Measurements from ENCODE around the gene HP. TPM values are rescaled to one million over a fixed set of nuclear protein-coding genes. Genes with fewer than 3 reads are reported as not detected.

The HP gene
- total RNA-seq, 3 donors from 2014 or later: 0.38 to 4.6 (median 0.51) TPM

GRCh38 chr16:72060405-72060804, 6.1 kb downstream of the HP start:
- intact Hi-C loops (cut with DNase I, micrococcal nuclease): no loop called here
- no peak for DNase-seq
- no peaks in the 10 kb centered on the region for H3K4me1 ChIP-seq (ENCODE audit: low read depth)

GRCh38 chr16:72061564-72061963, 7.3 kb downstream of the HP start:
- H3K4me1 ChIP-seq (ENCODE audit: low read depth): no peaks in the 10 kb centered on the region
- DNase-seq (no peak), ATAC-seq (no peak)
- no peaks in the 10 kb centered on the region for H3K36me3 ChIP-seq (ENCODE audit: low read depth)
- no peaks in the 10 kb centered on the region for H3K9me3 ChIP-seq
- TF ChIP-seq CTCF (IDR thresholded peaks at IDR 0.05): no peak
- intact Hi-C loops (cut with DNase I, micrococcal nuclease): no loop called here
- no peak overlapping the region for H3K4me3 ChIP-seq

More at GRCh38 chr16:72060405-72060804, 6.1 kb downstream of the HP start:
- H3K36me3 ChIP-seq (ENCODE audit: low read depth): no peaks in the 10 kb centered on the region
- H3K4me3 ChIP-seq: no peak overlapping the region
- no peak for ATAC-seq
- no peak for TF ChIP-seq CTCF (IDR thresholded peaks at IDR 0.05)
- no peaks in the 10 kb centered on the region for H3K9me3 ChIP-seq

- intact Hi-C loops (cut with DNase I, micrococcal nuclease): no loop called here
Measured at GRCh38 chr16:72064361-72064894, 10.1 kb downstream of the HP start.

GRCh38 chr16:72066747-72067146, 12.4 kb downstream of the HP start:
- Histone ChIP-seq H3K4me3 (no peak overlapping the region), H3K9me3 (no peaks in the 10 kb centered on the region), H3K36me3 (ENCODE audit: low read depth) (no peaks in the 10 kb centered on the region), H3K4me1 (ENCODE audit: low read depth) (no peaks in the 10 kb centered on the region)
- peak; percentile 15 for TF ChIP-seq CTCF (IDR thresholded peaks at IDR 0.05)
- DNase-seq (peak in 1 of 3 donors; percentile 7), ATAC-seq (peak; percentile 63)
- intact Hi-C loops (cut with DNase I, micrococcal nuclease): no loop called here

More at GRCh38 chr16:72064361-72064894, 10.1 kb downstream of the HP start:
- ATAC-seq (no peak), DNase-seq (no peak)
- Histone ChIP-seq H3K9me3 (no peaks in the 10 kb centered on the region), H3K36me3 (ENCODE audit: low read depth) (no peaks in the 10 kb centered on the region), H3K4me3 (no peak overlapping the region), H3K4me1 (ENCODE audit: low read depth) (no peaks in the 10 kb centered on the region)
- no peak for TF ChIP-seq CTCF (IDR thresholded peaks at IDR 0.05)

- DNase-seq (no peak), ATAC-seq (no peak)
- TF ChIP-seq CTCF (IDR thresholded peaks at IDR 0.05): no peak
- no peaks in the 10 kb centered on the region for H3K36me3 ChIP-seq (ENCODE audit: low read depth)
- intact Hi-C loops (cut with DNase I, micrococcal nuclease): no loop called here
- no peaks in the 10 kb centered on the region for H3K9me3 ChIP-seq
- H3K4me3 ChIP-seq: no peak overlapping the region
- H3K4me1 ChIP-seq (ENCODE audit: low read depth): no peaks in the 10 kb centered on the region
Measured at GRCh38 chr16:72068930-72069329, 14.6 kb downstream of the HP start.

All from mucosa of descending colon (tissue), 3 donors.